Breast epithelium (tissue), 4 donors: ENCODE data around the gene VAC14. TPM values are rescaled to one million over a fixed set of nuclear protein-coding genes. Genes with fewer than 3 reads are reported as not detected.

Experiments
- DNase-seq, 2 donors: peaks; one replicate each; pipeline ENCODE4 v3.0.0-alpha.2; 2019; ENCODE audit warnings: low spot score in 2 of 2
- H3K27ac ChIP-seq, 2 donors: fragments of 200-600 bp; sonication (generic) in 1 of 2; one replicate each; pipeline ENCODE4 v1.5.1; 2016 to 2019; ENCODE audit warnings: mild to moderate bottlenecking in 1 of 2
- H3K27me3 ChIP-seq, 2 donors: fragments of 200-600 bp; sonication (generic) in 1 of 2; one replicate each; pipeline versions ENCODE4 v1.5.1 to v1.6.0; 2017 to 2019; ENCODE audit warnings: control low read depth in 1 of 2, mild to moderate bottlenecking in 1 of 2
- H3K36me3 ChIP-seq: fragments of 200-600 bp; one replicate; pipeline ENCODE4 v1.5.1; 2019
- H3K4me1 ChIP-seq, 2 donors: fragments of 200-600 bp; sonication (generic); one replicate each; pipeline ENCODE4 v1.5.1; 2016 to 2019; ENCODE audit warnings: control low read depth in 1 of 2
- H3K4me3 ChIP-seq, 3 donors: fragments of 200-600 bp; sonication (generic); 1 replicate in 2 of 3; 2 replicates in 1 of 3; pipeline ENCODE4 v1.5.1; 2016 to 2019; ENCODE audit warnings: mild to moderate bottlenecking in 3 of 3, moderate library complexity in 2 of 3
- H3K9me3 ChIP-seq, 2 donors: fragments of 200-600 bp; sonication (generic) in 1 of 2; one replicate each; pipeline ENCODE4 v1.5.1; 2016 to 2019; ENCODE audit warnings: control low read depth in 1 of 2
- POLR2A ChIP-seq: fragments of 450-650 bp; IDR thresholded peaks from one replicate; pipeline ENCODE4 v1.6.1; 2016; ENCODE audit warnings: antibody characterized with exemption, mild to moderate bottlenecking, moderate library complexity
- POLR2AphosphoS5 ChIP-seq, 3 donors: sonication (generic); formaldehyde crosslinking; IDR thresholded peaks; one replicate each; pipeline ENCODE4 v1.6.1; 2017; ENCODE audit warnings: antibody characterized with exemption in 3 of 3
- intact Hi-C: fragments of 100-400 bp; cut with DNase I; formaldehyde crosslinking; loops from one replicate; pipeline ENCODE4 v1.15.1; 2023; ENCODE audit warnings: low total_unique reads
- total RNA-seq, 3 donors: library from RNA; depleted of rRNA; stranded (reverse); fragments of >200 nt; gene quantifications; one replicate each; pipeline ENCODE4 v1.1.0, GENCODE V29; 2016
- TF ChIP-seq, protein P1 (sequence below), 3 donors: fragments of 450-650 bp; IDR thresholded peaks; one replicate each; pipeline ENCODE4 v1.5.1; 2016 to 2017; ENCODE audit warnings: antibody characterized with exemption in 3 of 3, mild to moderate bottlenecking in 3 of 3, moderate library complexity in 3 of 3

Gene VAC14
- total RNA-seq, 3 donors from 2014 or later, result 26.7 to 29.4 (median 28.5) TPM

GRCh38 chr16:70678898-70679670, 121.9 kb downstream of the VAC14 start:
- intact Hi-C loops, result no loop called here
- peaks cover 13 to 39% of the 10 kb centered on the region in 2 donors for H3K4me1 ChIP-seq
- H3K4me3 ChIP-seq, result no peak overlapping the region
- peak overlapping the region; percentile 21 to 93 for H3K27ac ChIP-seq
- no peaks in the 10 kb centered on the region for H3K36me3 ChIP-seq
- TF ChIP-seq, protein P1, sequence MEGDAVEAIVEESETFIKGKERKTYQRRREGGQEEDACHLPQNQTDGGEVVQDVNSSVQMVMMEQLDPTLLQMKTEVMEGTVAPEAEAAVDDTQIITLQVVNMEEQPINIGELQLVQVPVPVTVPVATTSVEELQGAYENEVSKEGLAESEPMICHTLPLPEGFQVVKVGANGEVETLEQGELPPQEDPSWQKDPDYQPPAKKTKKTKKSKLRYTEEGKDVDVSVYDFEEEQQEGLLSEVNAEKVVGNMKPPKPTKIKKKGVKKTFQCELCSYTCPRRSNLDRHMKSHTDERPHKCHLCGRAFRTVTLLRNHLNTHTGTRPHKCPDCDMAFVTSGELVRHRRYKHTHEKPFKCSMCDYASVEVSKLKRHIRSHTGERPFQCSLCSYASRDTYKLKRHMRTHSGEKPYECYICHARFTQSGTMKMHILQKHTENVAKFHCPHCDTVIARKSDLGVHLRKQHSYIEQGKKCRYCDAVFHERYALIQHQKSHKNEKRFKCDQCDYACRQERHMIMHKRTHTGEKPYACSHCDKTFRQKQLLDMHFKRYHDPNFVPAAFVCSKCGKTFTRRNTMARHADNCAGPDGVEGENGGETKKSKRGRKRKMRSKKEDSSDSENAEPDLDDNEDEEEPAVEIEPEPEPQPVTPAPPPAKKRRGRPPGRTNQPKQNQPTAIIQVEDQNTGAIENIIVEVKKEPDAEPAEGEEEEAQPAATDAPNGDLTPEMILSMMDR (IDR thresholded peaks at IDR 0.05), result no peak
- no peak for TF ChIP-seq POLR2AphosphoS5 (IDR thresholded peaks at IDR 0.05)
- no peak for TF ChIP-seq POLR2A
- no peak for DNase-seq
- H3K9me3 ChIP-seq, result no peaks in the 10 kb centered on the region
- H3K27me3 ChIP-seq, result no peaks in the 10 kb centered on the region

DNA sequence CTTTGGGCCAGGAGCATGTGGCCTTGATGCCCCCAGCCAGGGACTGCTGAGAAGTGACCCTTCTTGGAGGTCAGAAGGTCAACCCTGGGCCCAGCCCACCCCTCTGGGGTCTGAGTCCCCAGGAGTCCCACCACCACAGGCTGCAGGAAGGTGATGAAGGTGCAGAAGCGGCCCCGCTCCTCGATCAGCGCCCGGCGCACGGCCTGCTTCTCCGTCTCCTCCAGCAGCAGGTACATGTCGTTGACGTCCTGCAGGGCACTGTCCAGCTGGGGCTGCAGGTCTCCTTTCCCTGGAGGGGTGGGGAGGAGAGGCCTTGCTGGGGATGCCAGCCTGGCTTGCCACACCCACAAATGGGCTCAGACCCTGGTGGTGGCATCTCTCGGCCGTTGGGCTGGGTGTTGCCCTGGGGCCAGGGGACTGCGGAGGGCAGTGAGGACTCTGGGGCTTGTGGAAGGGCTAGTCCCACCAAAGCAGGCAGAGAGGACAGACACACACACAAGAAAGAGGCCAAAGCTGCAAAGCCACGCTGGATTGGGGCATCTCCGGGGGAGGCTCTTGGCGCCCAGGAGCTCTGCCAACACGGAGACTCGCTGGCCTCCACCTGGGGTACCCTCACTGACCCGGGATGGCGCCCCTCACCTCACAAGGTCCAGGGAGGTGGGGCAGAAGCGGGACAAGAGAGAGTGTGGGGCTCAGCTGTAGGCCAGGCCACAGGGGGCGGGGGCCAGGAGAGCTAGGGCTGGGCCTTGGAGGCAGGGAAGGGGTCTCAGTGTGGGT, 122.6 kb downstream of the VAC14 start:
- Histone ChIP-seq H3K4me3 (no peak overlapping the region), H3K27me3 (no peaks in the 10 kb centered on the region), H3K27ac (peak overlapping the region; percentile 21 to 93), H3K9me3 (no peaks in the 10 kb centered on the region), H3K4me1 (peaks cover 12 to 31% of the 10 kb centered on the region in 2 donors), H3K36me3 (no peaks in the 10 kb centered on the region)
- intact Hi-C loops, result no loop called here
- no peak for DNase-seq
- no peak for TF ChIP-seq POLR2A
- TF ChIP-seq, protein P1 (IDR thresholded peaks at IDR 0.05), result no peak
- no peak for TF ChIP-seq POLR2AphosphoS5 (IDR thresholded peaks at IDR 0.05)

GRCh38 chr16:70677499-70678120, 123.3 kb downstream of the VAC14 start:
- H3K27ac ChIP-seq, result no peak overlapping the region
- H3K27me3 ChIP-seq, result no peaks in the 10 kb centered on the region
- H3K36me3 ChIP-seq, result no peaks in the 10 kb centered on the region
- no peaks in the 10 kb centered on the region for H3K9me3 ChIP-seq
- peaks cover 9 to 24% of the 10 kb centered on the region in 2 donors for H3K4me1 ChIP-seq
- H3K4me3 ChIP-seq, result no peak overlapping the region
- TF ChIP-seq POLR2AphosphoS5 (IDR thresholded peaks at IDR 0.05) (no peak), POLR2A (no peak)
- TF ChIP-seq, protein P1 (IDR thresholded peaks at IDR 0.05), result no peak
- no peak for DNase-seq
- intact Hi-C loops, result no loop called here

GRCh38 chr16:70676675-70677498, 124.1 kb downstream of the VAC14 start:
- intact Hi-C loops, result no loop called here
- Histone ChIP-seq H3K9me3 (no peaks in the 10 kb centered on the region), H3K36me3 (no peaks in the 10 kb centered on the region), H3K4me3 (no peak overlapping the region), H3K27me3 (no peaks in the 10 kb centered on the region), H3K4me1 (peaks cover 9 to 18% of the 10 kb centered on the region in 2 donors), H3K27ac (peak overlapping the region in 1 of 2 donors; percentile 48)
- TF ChIP-seq POLR2AphosphoS5 (IDR thresholded peaks at IDR 0.05), result no peak
- TF ChIP-seq, protein P1 (IDR thresholded peaks at IDR 0.05), result no peak
- DNase-seq, result no peak
